Measurements from ENCODE around the gene STARD3.

DNA sequence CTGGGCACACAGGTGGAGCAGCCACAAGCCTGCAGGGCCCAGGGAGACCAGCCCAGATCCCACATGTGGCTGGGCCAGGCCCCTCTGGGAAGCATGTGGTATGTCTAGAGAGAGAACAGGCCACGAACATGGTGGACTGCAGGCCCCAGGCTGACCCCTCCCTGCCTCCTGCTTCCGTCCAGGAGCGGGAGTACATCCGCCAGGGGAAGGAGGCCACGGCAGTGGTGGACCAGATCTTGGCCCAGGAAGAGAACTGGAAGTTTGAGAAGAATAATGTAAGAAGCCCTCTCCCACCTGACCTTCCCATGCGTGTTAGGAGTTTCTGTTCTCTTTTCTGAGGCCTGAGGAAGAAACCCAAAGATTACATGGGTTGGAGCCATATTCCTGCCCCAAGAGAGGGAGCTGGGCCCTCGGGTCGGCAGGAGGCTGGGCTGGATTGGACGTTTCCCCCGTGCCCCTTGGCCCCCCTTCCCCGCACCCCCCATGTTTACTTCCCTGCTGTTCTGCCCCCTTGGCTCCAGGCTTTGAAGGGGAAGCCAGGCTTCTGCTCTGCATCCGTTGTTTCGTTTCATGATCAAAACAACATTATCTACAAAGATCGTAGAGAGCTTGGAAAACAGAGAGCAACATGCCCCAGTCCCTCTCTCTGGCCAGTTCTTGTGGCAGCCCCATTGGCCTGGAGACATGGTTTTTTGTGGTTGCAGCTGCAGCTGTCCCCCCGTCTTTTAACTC lies 22.5 kb downstream of the STARD3 start:
- TF ChIP-seq EP300 (IDR thresholded peaks at IDR 0.05) = no peak
- TF ChIP-seq, protein P1, sequence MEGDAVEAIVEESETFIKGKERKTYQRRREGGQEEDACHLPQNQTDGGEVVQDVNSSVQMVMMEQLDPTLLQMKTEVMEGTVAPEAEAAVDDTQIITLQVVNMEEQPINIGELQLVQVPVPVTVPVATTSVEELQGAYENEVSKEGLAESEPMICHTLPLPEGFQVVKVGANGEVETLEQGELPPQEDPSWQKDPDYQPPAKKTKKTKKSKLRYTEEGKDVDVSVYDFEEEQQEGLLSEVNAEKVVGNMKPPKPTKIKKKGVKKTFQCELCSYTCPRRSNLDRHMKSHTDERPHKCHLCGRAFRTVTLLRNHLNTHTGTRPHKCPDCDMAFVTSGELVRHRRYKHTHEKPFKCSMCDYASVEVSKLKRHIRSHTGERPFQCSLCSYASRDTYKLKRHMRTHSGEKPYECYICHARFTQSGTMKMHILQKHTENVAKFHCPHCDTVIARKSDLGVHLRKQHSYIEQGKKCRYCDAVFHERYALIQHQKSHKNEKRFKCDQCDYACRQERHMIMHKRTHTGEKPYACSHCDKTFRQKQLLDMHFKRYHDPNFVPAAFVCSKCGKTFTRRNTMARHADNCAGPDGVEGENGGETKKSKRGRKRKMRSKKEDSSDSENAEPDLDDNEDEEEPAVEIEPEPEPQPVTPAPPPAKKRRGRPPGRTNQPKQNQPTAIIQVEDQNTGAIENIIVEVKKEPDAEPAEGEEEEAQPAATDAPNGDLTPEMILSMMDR (IDR thresholded peaks at IDR 0.05) = no peak

Data from ovary (tissue), 3 donors.